ENCODE data around the gene SIGLEC6.
A peak's percentile ranks its signal among the peaks of the same experiment; 100 is the strongest.

The SIGLEC6 gene

DNA sequence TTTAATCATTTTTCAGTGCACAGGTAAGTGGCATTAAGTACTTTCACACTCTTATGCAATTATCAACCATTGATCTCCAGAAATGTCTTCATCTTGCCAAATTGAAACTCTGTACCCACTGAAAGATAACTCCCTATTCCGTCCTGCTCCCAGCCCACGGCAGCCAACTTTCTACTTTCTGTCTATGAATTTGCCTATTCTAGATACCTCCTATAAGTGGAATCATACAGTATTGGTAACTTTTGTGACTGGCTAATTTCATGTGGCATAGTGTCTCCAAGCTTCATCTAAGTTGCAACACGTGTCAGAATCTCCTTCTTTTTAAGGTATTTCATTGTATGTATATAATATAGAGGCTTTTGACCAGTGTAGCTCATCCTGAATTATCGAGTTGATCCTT, 58.9 kb downstream of the SIGLEC6 start:
- DNase-seq: peak; percentile 51

DNA sequence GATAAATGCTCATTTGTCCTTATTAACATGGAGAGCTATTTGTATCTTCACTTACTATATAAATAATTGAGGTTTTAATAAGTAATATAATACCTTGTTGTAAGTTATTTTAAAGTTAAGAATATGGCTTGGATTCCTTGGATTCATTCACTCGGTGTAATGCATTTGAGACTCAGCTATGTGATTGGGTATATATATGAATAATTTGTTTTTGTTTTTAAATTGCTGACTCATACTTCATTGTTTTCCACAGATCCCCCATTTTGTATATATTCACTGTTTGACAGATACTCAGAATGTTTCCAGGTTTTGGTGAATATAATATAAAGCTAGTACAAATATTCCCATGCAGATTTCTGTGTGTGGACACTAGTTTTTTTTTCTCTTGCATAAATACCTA, 59.9 kb downstream of the SIGLEC6 start:
- no peak for DNase-seq

GRCh38 chr19:51470966-51471365, 60.5 kb downstream of the SIGLEC6 start:
- DNase-seq: peak; percentile 35

DNA sequence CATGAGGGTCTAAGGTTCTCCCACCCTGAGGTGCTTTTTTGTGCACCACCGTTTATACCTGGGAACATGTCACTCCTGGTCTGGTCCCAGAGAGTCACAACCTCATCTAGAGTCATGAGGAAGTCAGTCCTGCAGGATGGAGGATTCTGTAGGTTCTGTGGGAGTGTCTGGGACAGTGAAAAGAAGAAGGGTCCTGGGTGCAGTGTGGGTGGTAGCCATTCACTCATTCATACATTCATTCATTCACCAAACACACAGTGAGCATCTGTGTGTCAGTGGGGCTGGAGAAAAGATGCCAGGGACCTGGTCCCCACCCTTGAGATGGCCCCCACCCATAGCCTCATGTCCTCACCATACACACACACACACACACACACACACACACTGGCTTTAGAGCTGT, 61.8 kb downstream of the SIGLEC6 start:
- no peak for DNase-seq

GRCh38 chr19:51469162-51469561, 62.3 kb downstream of the SIGLEC6 start:
- peak; percentile 55 for DNase-seq

GRCh38 chr19:51468545-51468920, 62.9 kb downstream of the SIGLEC6 start:
- peak; percentile 42 for DNase-seq

GRCh38 chr19:51467864-51468544, 63.5 kb downstream of the SIGLEC6 start:
- DNase-seq: peak; percentile 56
